ENCODE data around the gene IL17REL. TPM values are rescaled to one million over a fixed set of nuclear protein-coding genes. Genes with fewer than 3 reads are reported as not detected.

The IL17REL gene
- total RNA-seq, 1 donor from 2014 or later = not detected

- Mint-ChIP-seq H3K9me3 (ENCODE audit: unreplicated experiment) (no peaks in the 10 kb centered on the region), H3K27me3 (ENCODE audit: unreplicated experiment) (peaks cover 17% of the 10 kb centered on the region), H3K27ac (ENCODE audit: unreplicated experiment) (no peak overlapping the region), H3K36me3 (ENCODE audit: unreplicated experiment) (no peaks in the 10 kb centered on the region), H3K4me3 (ENCODE audit: unreplicated experiment) (no peak overlapping the region), H3K4me1 (ENCODE audit: unreplicated experiment) (peaks cover 9% of the 10 kb centered on the region)
- TF ChIP-seq CTCF (IDR thresholded peaks at IDR 0.05) = no peak
- DNase-seq (ENCODE audit: extremely low spot score, unreplicated experiment) = no peak
These were observed 5.5 kb downstream of the IL17REL start for GRCh38 chr22:50007057-50007511.

GRCh38 chr22:50004918-50005317, 7.6 kb downstream of the IL17REL start:
- no peak overlapping the region for H3K4me3 Mint-ChIP-seq (ENCODE audit: unreplicated experiment)
- no peaks in the 10 kb centered on the region for H3K36me3 Mint-ChIP-seq (ENCODE audit: unreplicated experiment)
- no peak overlapping the region for H3K27ac Mint-ChIP-seq (ENCODE audit: unreplicated experiment)
- H3K4me1 Mint-ChIP-seq (ENCODE audit: unreplicated experiment) = no peaks in the 10 kb centered on the region
- no peak for TF ChIP-seq CTCF (IDR thresholded peaks at IDR 0.05)
- H3K27me3 Mint-ChIP-seq (ENCODE audit: unreplicated experiment) = peaks cover 20% of the 10 kb centered on the region
- DNase-seq (ENCODE audit: extremely low spot score, unreplicated experiment) = no peak
- H3K9me3 Mint-ChIP-seq (ENCODE audit: unreplicated experiment) = no peaks in the 10 kb centered on the region

- Mint-ChIP-seq H3K36me3 (ENCODE audit: unreplicated experiment) (no peaks in the 10 kb centered on the region), H3K27me3 (ENCODE audit: unreplicated experiment) (peaks cover 20% of the 10 kb centered on the region), H3K4me3 (ENCODE audit: unreplicated experiment) (peak overlapping the region; percentile 3), H3K4me1 (ENCODE audit: unreplicated experiment) (peaks cover 2% of the 10 kb centered on the region), H3K27ac (ENCODE audit: unreplicated experiment) (no peak overlapping the region), H3K9me3 (ENCODE audit: unreplicated experiment) (no peaks in the 10 kb centered on the region)
- no peak for DNase-seq (ENCODE audit: extremely low spot score, unreplicated experiment)
- TF ChIP-seq CTCF (IDR thresholded peaks at IDR 0.05) = no peak
These were observed 9.8 kb downstream of the IL17REL start for GRCh38 chr22:50002791-50003190.

GRCh38 chr22:50001388-50002231, 11.0 kb downstream of the IL17REL start:
- Mint-ChIP-seq H3K9me3 (ENCODE audit: unreplicated experiment) (no peaks in the 10 kb centered on the region), H3K4me3 (ENCODE audit: unreplicated experiment) (no peak overlapping the region), H3K36me3 (ENCODE audit: unreplicated experiment) (no peaks in the 10 kb centered on the region), H3K4me1 (ENCODE audit: unreplicated experiment) (peaks cover 2% of the 10 kb centered on the region), H3K27me3 (ENCODE audit: unreplicated experiment) (peaks cover 20% of the 10 kb centered on the region), H3K27ac (ENCODE audit: unreplicated experiment) (no peak overlapping the region)
- no peak for DNase-seq (ENCODE audit: extremely low spot score, unreplicated experiment)
- TF ChIP-seq CTCF (IDR thresholded peaks at IDR 0.05) = no peak

GRCh38 chr22:50000587-50001387, 11.8 kb downstream of the IL17REL start:
- Mint-ChIP-seq H3K27ac (ENCODE audit: unreplicated experiment) (no peak overlapping the region), H3K36me3 (ENCODE audit: unreplicated experiment) (no peaks in the 10 kb centered on the region), H3K27me3 (ENCODE audit: unreplicated experiment) (peaks cover 20% of the 10 kb centered on the region), H3K9me3 (ENCODE audit: unreplicated experiment) (no peaks in the 10 kb centered on the region), H3K4me1 (ENCODE audit: unreplicated experiment) (peaks cover 2% of the 10 kb centered on the region), H3K4me3 (ENCODE audit: unreplicated experiment) (no peak overlapping the region)
- no peak for TF ChIP-seq CTCF (IDR thresholded peaks at IDR 0.05)
- DNase-seq (ENCODE audit: extremely low spot score, unreplicated experiment) = peak; percentile 82
